Immature natural killer cell (primary cell): ENCODE measurements around the gene ADGRG1. TPM values are rescaled to one million over a fixed set of nuclear protein-coding genes. Genes with fewer than 3 reads are reported as not detected.

ENCODE experiments used
- DNase-seq, 3 donors: peaks; one replicate each; pipeline ENCODE4 v3.0.0; 2022; ENCODE audit warnings: mixed read lengths in 1 of 3
- H3K27ac Mint-ChIP-seq, 6 donors: one replicate each; pipeline ENCODE4 v1.8.0; 2020; ENCODE audit warnings: mixed read lengths in 6 of 6, mild to moderate bottlenecking in 5 of 6, inconsistent platforms in 4 of 6, moderate library complexity in 3 of 6
- H3K27me3 Mint-ChIP-seq, 3 donors: one replicate each; pipeline ENCODE4 v1.8.0; 2020 to 2021; ENCODE audit warnings: low read depth in 3 of 3, mild to moderate bottlenecking in 3 of 3, mixed read lengths in 3 of 3, moderate library complexity in 3 of 3, inconsistent platforms in 1 of 3
- H3K36me3 Mint-ChIP-seq, 3 donors: one replicate each; pipeline ENCODE4 v1.8.0; 2020; ENCODE audit warnings: mixed read lengths in 3 of 3, inconsistent platforms in 2 of 3, mild to moderate bottlenecking in 2 of 3
- H3K4me1 Mint-ChIP-seq, 2 donors: one replicate each; pipeline ENCODE4 v1.8.0; 2020; ENCODE audit warnings: inconsistent platforms in 2 of 2, mild to moderate bottlenecking in 2 of 2, mixed read lengths in 2 of 2, moderate library complexity in 1 of 2
- H3K4me3 Mint-ChIP-seq, 5 donors: one replicate each; pipeline ENCODE4 v1.8.0; 2020; ENCODE audit warnings: mild to moderate bottlenecking in 5 of 5, mixed read lengths in 5 of 5, inconsistent platforms in 3 of 5, moderate library complexity in 3 of 5
- H3K9me3 Mint-ChIP-seq, 6 donors: one replicate each; pipeline ENCODE4 v1.8.0; 2020; ENCODE audit warnings: mild to moderate bottlenecking in 6 of 6, mixed read lengths in 6 of 6, inconsistent platforms in 4 of 6, moderate library complexity in 3 of 6
- polyA plus RNA-seq, 3 donors: library from polyadenylated mRNA; unstranded; fragments of 300-500 nt; fragmentation: Illumina TruSeq; gene quantifications; one replicate each; pipeline ENCODE4 v1.2.3, GENCODE V29; 2021

Gene ADGRG1
- polyA plus RNA-seq, 3 donors from 2014 or later, result 218 to 784 (median 395) TPM

DNA sequence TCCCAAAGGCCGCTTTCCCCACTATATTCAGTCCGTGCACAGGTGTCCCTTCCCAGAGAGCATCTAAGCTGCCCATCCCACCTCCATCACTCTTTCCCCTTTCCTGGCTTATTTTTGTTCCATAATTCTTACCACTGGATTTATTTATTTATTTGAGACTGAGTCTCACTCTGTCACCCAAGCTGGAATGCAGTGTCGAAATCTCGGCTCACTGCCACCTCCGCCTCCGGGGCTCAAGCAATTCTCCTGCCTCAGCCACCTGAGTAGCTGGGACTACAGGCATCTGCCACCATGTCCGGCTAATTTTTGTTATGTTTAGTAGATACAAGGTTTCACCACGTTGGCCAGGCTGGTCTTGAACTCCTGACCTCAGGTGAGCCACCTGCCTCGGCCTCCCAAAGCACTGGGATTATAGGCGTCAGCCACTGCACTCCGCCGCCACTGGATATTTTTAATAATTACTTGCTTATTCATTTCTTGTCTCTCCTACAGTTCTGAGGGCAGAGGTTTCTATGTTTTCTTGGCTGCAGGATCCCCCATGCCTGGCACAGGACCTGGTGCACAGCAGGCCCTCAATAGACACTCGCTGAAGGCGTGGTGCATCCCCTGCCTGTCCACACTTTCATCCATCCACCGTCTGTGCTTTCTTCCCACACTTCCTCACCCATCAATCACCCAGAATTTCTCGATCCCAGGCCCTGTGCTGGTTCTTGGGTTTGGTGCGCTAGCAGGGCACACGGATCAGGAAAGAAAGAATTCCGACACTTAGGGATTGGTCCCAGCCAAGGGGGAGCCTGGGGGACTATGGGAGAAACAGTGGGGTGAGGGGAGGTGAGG lies 9.9 kb upstream of the ADGRG1 start:
- H3K27me3 Mint-ChIP-seq, result peaks cover 0 to 2% (median 1%) of the 10 kb centered on the region in 3 donors
- peaks cover 40 to 43% of the 10 kb centered on the region in 2 donors for H3K4me1 Mint-ChIP-seq
- DNase-seq, result no peak
- peaks cover 0 to 4% (median under 1%) of the 10 kb centered on the region in 3 donors for H3K36me3 Mint-ChIP-seq
- no peaks in the 10 kb centered on the region for H3K9me3 Mint-ChIP-seq
- H3K4me3 Mint-ChIP-seq, result peak overlapping the region in 1 of 5 donors; percentile 50
- H3K27ac Mint-ChIP-seq, result peak overlapping the region in 4 of 6 donors; percentile 16 to 78 (median 66)

- H3K4me3 Mint-ChIP-seq, result no peak overlapping the region
- DNase-seq, result no peak
- H3K27me3 Mint-ChIP-seq, result peaks cover 0 to 2% (median 1%) of the 10 kb centered on the region in 3 donors
- H3K27ac Mint-ChIP-seq, result peak overlapping the region in 4 of 6 donors; percentile 8 to 78 (median 42)
- H3K9me3 Mint-ChIP-seq, result no peaks in the 10 kb centered on the region
- H3K36me3 Mint-ChIP-seq, result peaks cover 0 to 4% (median 0%) of the 10 kb centered on the region in 3 donors
- peaks cover 34 to 38% of the 10 kb centered on the region in 2 donors for H3K4me1 Mint-ChIP-seq
Measured at GRCh38 chr16:57619133-57619605, 9.3 kb upstream of the ADGRG1 start.

GRCh38 chr16:57619606-57620334 lies 8.7 kb upstream of the ADGRG1 start:
- no peak for DNase-seq
- Mint-ChIP-seq H3K4me1 (peaks cover 28 to 32% of the 10 kb centered on the region in 2 donors), H3K36me3 (peaks cover 0 to 4% (median 0%) of the 10 kb centered on the region in 3 donors), H3K9me3 (no peaks in the 10 kb centered on the region), H3K27me3 (peaks cover 0 to 2% (median 1%) of the 10 kb centered on the region in 3 donors), H3K27ac (peak overlapping the region in 1 of 6 donors; percentile 46), H3K4me3 (no peak overlapping the region)

GRCh38 chr16:57620335-57621231 lies 7.8 kb upstream of the ADGRG1 start:
- H3K36me3 Mint-ChIP-seq, result peaks cover 0 to 4% (median 0%) of the 10 kb centered on the region in 3 donors
- no peak overlapping the region for H3K27ac Mint-ChIP-seq
- peaks cover 0 to 2% (median 1%) of the 10 kb centered on the region in 3 donors for H3K27me3 Mint-ChIP-seq
- DNase-seq, result no peak
- peaks cover 20 to 25% of the 10 kb centered on the region in 2 donors for H3K4me1 Mint-ChIP-seq
- no peaks in the 10 kb centered on the region for H3K9me3 Mint-ChIP-seq
- no peak overlapping the region for H3K4me3 Mint-ChIP-seq

DNA sequence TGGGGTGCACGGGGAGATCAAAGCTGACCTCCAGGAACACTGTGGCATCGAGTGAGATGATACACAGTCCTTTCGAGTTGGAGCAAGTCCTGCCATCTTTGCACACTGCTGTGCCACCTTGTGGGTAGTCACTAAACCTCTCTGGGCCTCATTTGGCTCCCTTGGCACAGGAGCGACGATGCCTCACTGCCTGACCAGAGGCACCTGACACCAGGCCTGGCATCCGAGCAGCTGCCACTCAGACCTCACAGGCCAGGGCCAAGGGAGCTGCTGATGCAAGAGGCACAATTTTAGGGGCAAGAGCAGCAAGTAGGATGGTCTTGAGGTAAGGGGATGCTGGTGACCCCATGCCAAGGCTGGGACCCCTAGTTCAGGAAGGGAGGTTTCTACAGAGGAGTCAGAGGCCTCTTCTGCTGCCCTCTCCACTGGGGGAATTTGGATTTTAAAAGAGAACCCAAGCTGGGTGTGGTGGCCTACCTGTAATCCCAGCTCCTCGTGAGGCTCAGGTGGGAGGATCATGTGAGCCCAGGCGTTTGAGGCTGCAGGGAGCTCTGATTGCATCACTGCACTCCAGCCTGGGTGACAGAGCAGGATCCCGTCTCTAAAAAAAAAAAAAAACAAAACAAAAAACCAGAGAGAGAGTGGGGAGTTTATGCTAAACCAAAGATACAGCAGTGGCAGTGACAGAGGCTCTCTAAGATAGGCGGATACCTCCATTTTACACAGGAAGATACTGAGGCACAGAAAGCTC lies 6.7 kb upstream of the ADGRG1 start:
- Mint-ChIP-seq H3K4me1 (peaks cover 18 to 20% of the 10 kb centered on the region in 2 donors), H3K36me3 (peaks cover 0 to 4% (median 0%) of the 10 kb centered on the region in 3 donors), H3K9me3 (no peaks in the 10 kb centered on the region), H3K27me3 (peaks cover 0 to 4% (median 2%) of the 10 kb centered on the region in 3 donors), H3K27ac (peak overlapping the region in 1 of 6 donors; percentile 40), H3K4me3 (no peak overlapping the region)
- no peak for DNase-seq

DNA sequence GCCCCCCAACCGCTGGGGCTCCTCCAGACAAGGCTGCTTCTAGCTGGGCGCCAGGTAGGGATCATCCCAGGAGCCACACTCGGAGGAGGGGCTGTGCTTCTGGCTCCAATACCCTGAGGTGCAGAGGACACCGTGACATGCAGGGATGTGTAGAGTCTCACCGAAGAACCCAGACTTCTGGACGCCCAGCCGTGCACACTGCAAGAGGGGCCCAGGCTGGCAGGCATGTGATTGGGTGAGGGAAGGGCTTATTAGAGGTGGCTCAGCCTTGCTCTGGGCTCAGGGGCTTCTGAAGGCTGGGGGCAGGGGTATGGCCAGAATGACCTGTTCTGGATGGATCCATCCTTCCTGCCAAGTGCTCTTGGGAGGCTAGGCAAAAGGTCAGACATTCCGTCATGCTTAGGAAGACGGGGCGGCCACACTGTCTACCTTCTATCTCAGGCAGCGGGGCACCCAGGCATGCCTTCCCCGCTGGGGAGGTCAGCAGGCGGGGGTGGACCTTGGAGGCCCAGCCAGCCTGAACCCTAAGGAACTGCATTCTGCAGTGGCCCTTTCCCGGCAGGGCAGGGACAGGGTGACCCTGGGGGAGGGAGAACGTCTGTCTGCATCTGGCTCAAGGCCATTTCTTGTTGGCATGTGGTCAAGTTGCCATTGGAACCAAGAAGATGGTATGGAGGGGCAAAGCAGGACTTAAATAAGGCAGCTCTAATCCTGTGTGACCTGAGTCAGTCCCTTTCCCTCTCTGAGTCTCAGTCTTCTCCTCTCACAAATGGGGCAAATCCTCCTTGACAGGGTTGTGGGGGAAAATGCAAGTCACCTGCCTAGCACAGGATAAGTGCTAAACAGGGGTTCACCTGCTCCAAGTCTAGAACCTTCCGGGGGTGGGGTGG lies 5.8 kb upstream of the ADGRG1 start:
- no peak for DNase-seq
- Mint-ChIP-seq H3K4me1 (peaks cover 15 to 23% of the 10 kb centered on the region in 2 donors), H3K27ac (peak overlapping the region in 2 of 6 donors; percentile 12 to 40)

DNA sequence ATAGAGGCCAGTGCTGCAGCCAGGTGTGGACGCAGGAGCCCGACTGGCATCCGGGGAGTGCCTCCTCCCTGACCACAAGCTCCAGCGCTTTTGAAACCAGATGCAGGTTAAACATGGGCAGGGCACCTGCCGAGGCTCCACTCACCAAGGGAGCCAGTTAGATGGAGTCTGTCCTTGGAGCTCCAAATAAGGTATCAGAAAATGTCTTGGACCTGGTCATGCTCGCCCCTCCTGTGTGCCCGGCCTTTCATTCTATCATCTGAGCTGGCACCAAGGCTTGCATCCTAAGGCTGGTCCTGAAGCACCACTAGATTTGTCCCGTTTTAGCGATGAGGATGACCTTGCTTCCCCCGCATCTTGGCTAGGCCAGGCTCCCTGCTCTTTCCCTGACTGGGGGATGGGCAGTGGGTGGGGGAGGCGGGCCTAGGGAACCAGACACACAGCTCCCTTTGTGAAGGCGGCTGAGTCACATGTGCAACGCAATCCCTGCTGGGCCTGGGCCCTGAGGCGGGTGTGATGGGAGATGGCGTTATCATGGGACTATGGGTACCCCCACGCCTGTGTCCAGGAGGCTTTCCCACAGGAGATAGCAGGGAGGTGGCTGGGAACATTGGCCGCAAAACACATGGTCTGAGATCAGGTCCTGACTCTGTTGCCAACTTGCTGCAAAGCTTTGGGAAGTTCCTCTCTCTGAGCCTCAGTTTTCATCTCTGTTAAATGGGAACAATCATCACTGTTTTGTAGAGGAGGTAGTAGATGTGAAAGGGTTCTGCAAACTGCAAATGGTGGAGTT lies 5.0 kb upstream of the ADGRG1 start:
- Mint-ChIP-seq H3K27me3 (peaks cover 0 to 8% (median 0%) of the 10 kb centered on the region in 3 donors), H3K9me3 (no peaks in the 10 kb centered on the region), H3K4me1 (peaks cover 9 to 17% of the 10 kb centered on the region in 2 donors), H3K4me3 (no peak overlapping the region), H3K27ac (no peak overlapping the region), H3K36me3 (peaks cover 0 to 4% (median 0%) of the 10 kb centered on the region in 3 donors)
- DNase-seq, result no peak

More for the DNA sequence above, 5.8 kb upstream of the ADGRG1 start:
- H3K9me3 Mint-ChIP-seq, result no peaks in the 10 kb centered on the region
- H3K36me3 Mint-ChIP-seq, result peaks cover 0 to 4% (median 0%) of the 10 kb centered on the region in 3 donors
- H3K27me3 Mint-ChIP-seq, result peaks cover 0 to 8% (median 2%) of the 10 kb centered on the region in 3 donors
- H3K4me3 Mint-ChIP-seq, result no peak overlapping the region

DNA sequence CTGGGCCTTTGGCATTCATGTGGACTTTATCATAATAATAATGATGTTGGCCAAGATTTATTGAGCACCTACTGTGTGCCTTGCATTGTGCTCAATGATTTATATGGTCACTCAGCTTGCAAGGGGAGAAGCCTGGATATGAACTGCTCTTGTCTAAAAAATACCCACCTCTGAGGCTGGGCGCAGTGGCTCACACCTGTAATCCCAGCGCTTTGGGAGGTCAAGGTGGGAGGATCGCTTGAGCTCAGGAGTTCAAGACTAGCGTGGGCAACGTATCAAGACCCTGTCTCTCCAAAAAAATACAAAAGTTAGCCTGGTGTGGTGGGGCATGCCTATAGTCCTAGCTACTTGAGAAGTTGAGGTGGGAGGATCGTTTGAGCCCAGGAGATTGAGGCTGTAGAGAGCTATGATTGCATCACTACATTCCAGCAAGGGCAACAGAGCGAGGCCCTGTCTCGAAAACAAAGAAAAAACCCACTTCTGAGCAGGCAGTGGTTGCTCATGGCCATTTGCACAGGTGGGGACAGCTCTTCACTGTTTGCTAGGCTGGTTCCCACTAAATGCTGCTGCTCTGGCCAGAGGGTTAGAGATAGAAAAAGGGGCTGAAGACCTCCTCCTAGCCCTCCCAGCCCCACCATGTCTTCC lies 4.3 kb upstream of the ADGRG1 start:
- H3K27ac Mint-ChIP-seq, result no peak overlapping the region
- peaks cover 10 to 17% of the 10 kb centered on the region in 2 donors for H3K4me1 Mint-ChIP-seq
- H3K4me3 Mint-ChIP-seq, result no peak overlapping the region
- no peaks in the 10 kb centered on the region for H3K9me3 Mint-ChIP-seq
- no peak for DNase-seq
- peaks cover 0 to 8% (median 3%) of the 10 kb centered on the region in 3 donors for H3K27me3 Mint-ChIP-seq
- H3K36me3 Mint-ChIP-seq, result no peaks in the 10 kb centered on the region

- Mint-ChIP-seq H3K4me3 (no peak overlapping the region), H3K27me3 (peaks cover 0 to 6% (median 3%) of the 10 kb centered on the region in 3 donors), H3K9me3 (no peaks in the 10 kb centered on the region), H3K4me1 (peaks cover 9 to 18% of the 10 kb centered on the region in 2 donors), H3K36me3 (no peaks in the 10 kb centered on the region), H3K27ac (peak overlapping the region in 1 of 6 donors; percentile 22)
- no peak for DNase-seq
Measured at GRCh38 chr16:57624806-57625500, 3.5 kb upstream of the ADGRG1 start.

- H3K27ac Mint-ChIP-seq, result no peak overlapping the region
Measured at GRCh38 chr16:57626420-57627170, 1.8 kb upstream of the ADGRG1 start.

More at GRCh38 chr16:57626420-57627170, 1.8 kb upstream of the ADGRG1 start:
- Mint-ChIP-seq H3K36me3 (no peaks in the 10 kb centered on the region), H3K9me3 (no peaks in the 10 kb centered on the region), H3K27me3 (peaks cover 0 to 6% (median 3%) of the 10 kb centered on the region in 3 donors), H3K4me3 (no peak overlapping the region), H3K4me1 (peaks cover 13 to 18% of the 10 kb centered on the region in 2 donors)
- no peak for DNase-seq
